A673 (cell line): ENCODE measurements around the gene CLEC16A. TPM values are rescaled to one million over a fixed set of nuclear protein-coding genes. Genes with fewer than 3 reads are reported as not detected.

ENCODE experiments used
- BruUV-seq: library from RNA; stranded (reverse); fragments of 400-500 nt; replicated peaks from 2 replicates; lab custom pipeline; 2021; lab: Mats Ljungman, UMichigan
- CTCF ChIA-PET: fragments of 300-600 bp; sonication (Branson Sonifier 250); formaldehyde crosslinking; loops from one replicate; lab custom pipeline; 2022; ENCODE audit warnings: antibody characterized with exemption; lab: Charles Lee
- POLR2A ChIA-PET: fragments of 300-600 bp; sonication (Branson Sonifier 250); formaldehyde crosslinking; loops from one replicate; lab custom pipeline; 2022; ENCODE audit warnings: antibody characterized with exemption; ENCODE audit not compliant: low non-redundant PET; lab: Charles Lee
- DNase-seq: peaks from one replicate; pipeline ENCODE4 v3.0.0-alpha.2; 2015; ENCODE audit warnings: low spot score
- H3K27ac ChIP-seq: fragments of 200-600 bp; sonication (generic); 2 replicates; pipeline ENCODE4 v1.5.1; 2016; ENCODE audit warnings: mixed run types, low read depth, mild to moderate bottlenecking, mixed read lengths, antibody characterized with exemption, low read length; ENCODE audit not compliant: poor library complexity, severe bottlenecking
- H3K27me3 ChIP-seq: fragments of 200-600 bp; sonication (generic); replicated peaks from 2 replicates; pipeline ENCODE4 v1.6.1; 2017; ENCODE audit warnings: mixed run types, low read depth, mild to moderate bottlenecking, mixed read lengths, antibody characterized with exemption, low read length; ENCODE audit not compliant: insufficient read depth, poor library complexity
- H3K36me3 ChIP-seq: fragments of 200-600 bp; sonication (generic); 2 replicates; pipeline ENCODE4 v1.6.1; 2016; ENCODE audit warnings: mixed run types, mild to moderate bottlenecking, mixed read lengths, antibody characterized with exemption, low read length; ENCODE audit not compliant: insufficient read depth, poor library complexity, severe bottlenecking
- H3K4me1 ChIP-seq: fragments of 200-600 bp; sonication (generic); 2 replicates; pipeline ENCODE4 v1.6.1; 2017; ENCODE audit warnings: mixed run types, mild to moderate bottlenecking, mixed read lengths, antibody characterized with exemption, low read length; ENCODE audit not compliant: insufficient read depth, poor library complexity, severe bottlenecking
- H3K4me3 ChIP-seq: fragments of 200-600 bp; sonication (generic); 2 replicates; pipeline ENCODE4 v1.5.1; 2016; ENCODE audit warnings: low read depth, mixed run types, mild to moderate bottlenecking, mixed read lengths, low read length; ENCODE audit not compliant: poor library complexity, severe bottlenecking
- H3K9me3 ChIP-seq: fragments of 200-600 bp; sonication (generic); 2 replicates; pipeline ENCODE4 v1.6.1; 2016; ENCODE audit warnings: mixed run types, low read depth, mild to moderate bottlenecking, mixed read lengths, antibody characterized with exemption, low read length; ENCODE audit not compliant: poor library complexity, severe bottlenecking
- CTCF ChIP-seq: fragments of 300-800, 200-600 bp; sonication (generic); conservative IDR thresholded peaks from 2 replicates; pipeline ENCODE4 v1.5.1; 2017; ENCODE audit warnings: low read depth, mild to moderate bottlenecking, antibody characterized with exemption, low read length, moderate library complexity, mixed read lengths
- EZH2 ChIP-seq: fragments of 200-600 bp; sonication (generic); IDR thresholded peaks from 2 replicates; pipeline ENCODE4 v1.6.1; 2017; ENCODE audit warnings: borderline replicate concordance, low read depth, mild to moderate bottlenecking, mixed read lengths, antibody characterized with exemption, low read length; ENCODE audit not compliant: poor library complexity, severe bottlenecking
- intact Hi-C: fragments of 100-400 bp; cut with micrococcal nuclease; formaldehyde crosslinking; loops from one replicate; pipeline ENCODE4 v1.10.0; 2022; ENCODE audit not compliant: unreplicated experiment
- total RNA-seq: library from RNA; stranded (reverse); gene quantifications from 2 replicates; pipeline ENCODE4 v1.2.3, GENCODE V29; 2021

The CLEC16A gene
- total RNA-seq, 1 experiment from 2014 or later: 23.4 TPM

GRCh38 chr16:11140466-11140865 is 196.1 kb downstream of the CLEC16A start:
- no TSS peak for BruUV-seq
- TF ChIP-seq CTCF (no peak), EZH2 (no peak)
- ChIA-PET POLR2A (no interaction called here), CTCF (no interaction called here)
- DNase-seq: no peak
- Histone ChIP-seq H3K27ac (no peak overlapping the region), H3K36me3 (no peaks in the 10 kb centered on the region), H3K4me1 (peaks cover 44% of the 10 kb centered on the region), H3K4me3 (no peak overlapping the region), H3K9me3 (no peaks in the 10 kb centered on the region), H3K27me3 (no peaks in the 10 kb centered on the region)
- intact Hi-C loops: no loop called here

GRCh38 chr16:11140867-11141266 is 196.5 kb downstream of the CLEC16A start:
- Histone ChIP-seq H3K4me3 (no peak overlapping the region), H3K9me3 (no peaks in the 10 kb centered on the region), H3K4me1 (peaks cover 40% of the 10 kb centered on the region), H3K36me3 (no peaks in the 10 kb centered on the region), H3K27me3 (no peaks in the 10 kb centered on the region), H3K27ac (no peak overlapping the region)
- intact Hi-C loops: no loop called here
- BruUV-seq: no TSS peak
- ChIA-PET CTCF (no interaction called here), POLR2A (no interaction called here)
- DNase-seq: no peak
- TF ChIP-seq CTCF (no peak), EZH2 (no peak)

GRCh38 chr16:11141409-11142260 is 197.3 kb downstream of the CLEC16A start:
- DNase-seq: no peak
- Histone ChIP-seq H3K27me3 (no peaks in the 10 kb centered on the region), H3K36me3 (no peaks in the 10 kb centered on the region), H3K27ac (no peak overlapping the region), H3K4me1 (peaks cover 34% of the 10 kb centered on the region), H3K4me3 (no peak overlapping the region), H3K9me3 (no peaks in the 10 kb centered on the region)
- no TSS peak for BruUV-seq
- POLR2A ChIA-PET: no interaction called here
- no peak for TF ChIP-seq CTCF
- TF ChIP-seq EZH2: no peak
- CTCF ChIA-PET: no interaction called here
- intact Hi-C loops: no loop called here
